K562 (cell line): ENCODE data around the gene CALD1. TPM values are rescaled to one million over a fixed set of nuclear protein-coding genes. Genes with fewer than 3 reads are reported as not detected.

ENCODE experiments used
- ATAC-seq: fragments of 200-7000 bp; cut with Tn5 transposase; 3 replicates; pipeline ENCODE4 v1.9.1; 2020; ENCODE audit warnings: moderate library complexity
- BruUV-seq: library from RNA; stranded (reverse); fragments of 400-500 nt; replicated peaks from 2 replicates; lab custom pipeline; 2021; lab: Mats Ljungman, UMichigan
- CTCF ChIA-PET: fragments of 300-600 bp; formaldehyde crosslinking; extraction: SDS; loops from one replicate; lab custom pipeline; 2021; ENCODE audit warnings: low intra/inter-chr PET ratio; lab: Yijun Ruan, JAX
- POLR2A ChIA-PET: fragments of 300-600, 350-650 bp; sonication (Branson Sonifier 250); formaldehyde crosslinking; extraction: SDS; loops from one replicate; lab custom pipeline; 2021; ENCODE audit warnings: antibody characterized with exemption, inconsistent platforms; lab: Yijun Ruan, JAX
- DNase-seq, 4 experiments: peaks; one replicate each; pipeline versions ENCODE4 v3.0.0 to v3.0.0-alpha.2; 2011 to 2018; ENCODE audit warnings: low spot score in 3 of 4, mixed read lengths in 3 of 4; ENCODE audit errors: extremely low read depth in 1 of 4
- FAIRE-seq: peaks from 2 replicates; lab custom pipeline; 2011; peaks lifted over from hg19 to GRCh38; lab: Jason Lieb, UNC
- H2AFZ ChIP-seq: 2 replicates; pipeline ENCODE4 v1.6.0; 2011; ENCODE audit warnings: low read depth, low read length, control low read depth, inconsistent platforms
- H3K27ac ChIP-seq: fragments of 200-600 bp; 3 replicates; pipeline ENCODE4 v1.8.0; 2011; ENCODE audit warnings: low read depth, mild to moderate bottlenecking, control low read depth, inconsistent platforms, low read length, moderate library complexity, mixed read lengths; ENCODE audit errors: extremely low read depth
- H3K27me3 ChIP-seq, 2 experiments: fragments of 300-600 bp in 1 of 2; 2 replicates in 1 of 2; 3 replicates in 1 of 2; pipeline versions ENCODE4 v1.6.0 to v1.8.0; 2011; ENCODE audit warnings: inconsistent platforms in 2 of 2, low read length in 2 of 2, mild to moderate bottlenecking in 1 of 2, mixed read lengths in 1 of 2, moderate library complexity in 1 of 2; ENCODE audit not compliant: control insufficient read depth in 2 of 2, insufficient read depth in 2 of 2
- H3K36me3 ChIP-seq: fragments of 300-600 bp; 3 replicates; pipeline ENCODE4 v1.8.0; 2011; ENCODE audit warnings: mild to moderate bottlenecking, low read length, inconsistent platforms; ENCODE audit not compliant: control insufficient read depth, insufficient read depth
- H3K4me1 ChIP-seq, 2 experiments: fragments of 200-600 bp in 1 of 2; replicated peaks in 1 of 2; 2 replicates in 1 of 2; 3 replicates in 1 of 2; pipeline versions ENCODE4 v1.5.1 to v1.8.0; 2011; ENCODE audit warnings: inconsistent platforms in 2 of 2, low read length in 2 of 2, mild to moderate bottlenecking in 1 of 2, mixed read lengths in 1 of 2, moderate library complexity in 1 of 2; ENCODE audit not compliant: control insufficient read depth in 2 of 2, insufficient read depth in 2 of 2
- H3K4me2 ChIP-seq: 2 replicates; pipeline ENCODE4 v1.6.1; 2011; ENCODE audit warnings: low read length, control low read depth, inconsistent platforms, mixed read lengths; ENCODE audit not compliant: insufficient read depth
- H3K4me3 ChIP-seq: fragments of 200-600 bp; sonication (generic), shearing (Covaris generic); 2 replicates; pipeline ENCODE4 v1.5.1; 2016; ENCODE audit warnings: control low read depth, inconsistent platforms
- H3K79me2 ChIP-seq: fragments of 200-600 bp; 3 replicates; pipeline ENCODE4 v1.8.0; 2011; ENCODE audit warnings: low read length, inconsistent platforms; ENCODE audit not compliant: control insufficient read depth, insufficient read depth
- H3K9ac ChIP-seq, 2 experiments: 2 replicates each; pipeline versions ENCODE4 v1.6.0 to v1.6.1; 2011; ENCODE audit warnings: low read depth in 2 of 2, low read length in 2 of 2, control low read depth in 1 of 2, inconsistent platforms in 1 of 2, mild to moderate bottlenecking in 1 of 2, mixed read lengths in 1 of 2; ENCODE audit not compliant: insufficient read depth in 1 of 2
- H3K9me1 ChIP-seq: one replicate; pipeline ENCODE4 v1.6.0; 2011; ENCODE audit warnings: inconsistent platforms, mild to moderate bottlenecking, low read length, moderate library complexity; ENCODE audit not compliant: control insufficient read depth, insufficient read depth
- H3K9me3 ChIP-seq: replicated peaks from 2 replicates; pipeline ENCODE4 v1.5.1; 2011; ENCODE audit warnings: low read depth, low read length, inconsistent platforms; ENCODE audit not compliant: control insufficient read depth, insufficient read depth
- H4K20me1 ChIP-seq: replicated peaks from 2 replicates; pipeline ENCODE4 v1.6.1; 2011; ENCODE audit warnings: low read length, inconsistent platforms, mixed read lengths; ENCODE audit not compliant: control insufficient read depth, insufficient read depth
- ATF3 ChIP-seq, 2 experiments: fragments of 450-650 bp in 1 of 2; sonication (generic) in 1 of 2; formaldehyde crosslinking in 1 of 2; IDR thresholded peaks in 1 of 2; conservative IDR thresholded peaks in 1 of 2; 2 replicates each; pipeline versions ENCODE4 v1.6.1 to v1.8.1; 2016 to 2023; ENCODE audit warnings: mild to moderate bottlenecking in 2 of 2, moderate library complexity in 2 of 2, inconsistent platforms in 1 of 2, missing genetic modification reagents in 1 of 2
- ATF6 ChIP-seq: sonication (generic); formaldehyde crosslinking; IDR thresholded peaks from 2 replicates; pipeline ENCODE4 v1.4.0; 2020; ENCODE audit warnings: mild to moderate bottlenecking, missing genetic modification reagents
- C11orf30 ChIP-seq: fragments of 450-650 bp; IDR thresholded peaks from 2 replicates; pipeline ENCODE4 v1.6.1; 2016; ENCODE audit warnings: low read depth, mild to moderate bottlenecking
- ETV1 ChIP-seq: fragments of 450-650 bp; conservative IDR thresholded peaks from 2 replicates; pipeline ENCODE4 v1.6.1; 2016; ENCODE audit warnings: missing genetic modification characterization, control low read depth, low read depth, missing compliant biosample characterization
- FOXJ2 ChIP-seq: fragments of 200-800 bp; sonication (Bioruptor generic); IDR thresholded peaks from 2 replicates; pipeline ENCODE4 v1.6.1; 2016; ENCODE audit warnings: missing genetic modification characterization, missing compliant biosample characterization
- HMGN3 ChIP-seq: IDR thresholded peaks from 2 replicates; pipeline ENCODE4 v1.6.1; 2011; ENCODE audit warnings: borderline replicate concordance, low read depth, mild to moderate bottlenecking, mixed read lengths, low read length; ENCODE audit not compliant: insufficient read length; ENCODE audit errors: extremely low read depth
- NFIC ChIP-seq: fragments of 450-650 bp; IDR thresholded peaks from 2 replicates; pipeline ENCODE4 v1.6.1; 2017; ENCODE audit warnings: mild to moderate bottlenecking, inconsistent platforms
- PHTF2 ChIP-seq: fragments of 250-450 bp; sonication (Bioruptor Pico); IDR thresholded peaks from 2 replicates; pipeline ENCODE4 v1.5.0; 2021; ENCODE audit warnings: mild to moderate bottlenecking
- SMAD1 ChIP-seq: fragments of 150-350 bp; IDR thresholded peaks from 2 replicates; pipeline ENCODE4 v1.6.1; 2014; ENCODE audit warnings: low read length, low read depth; ENCODE audit not compliant: partially characterized antibody
- TFE3 ChIP-seq: fragments of 450-650 bp; formaldehyde crosslinking; IDR thresholded peaks from 2 replicates; pipeline ENCODE4 v1.4.0; 2020; ENCODE audit warnings: mild to moderate bottlenecking, mixed read lengths
- ZFP91 ChIP-seq: sonication (generic); formaldehyde crosslinking; IDR thresholded peaks from 2 replicates; pipeline ENCODE4 v1.8.0; 2022; ENCODE audit warnings: mild to moderate bottlenecking, missing genetic modification reagents
- ZNF23 ChIP-seq: fragments of 250-450 bp; sonication (Bioruptor Pico); IDR thresholded peaks from 2 replicates; pipeline ENCODE4 v1.4.0; 2020; ENCODE audit warnings: mild to moderate bottlenecking
- WGBS: fragments of 100-300 bp; shearing (Covaris generic); methylation state at CpG from one replicate; pipeline ENCODE4 v1.1.6; 2016; ENCODE audit warnings: low coverage, mixed read lengths; ENCODE audit not compliant: insufficient coverage; ENCODE audit errors: missing lambda C conversion rate; 5-methylcytosine and 5-hydroxymethylcytosine counted together
- in situ Hi-C: fragments of 300-500 bp; cut with MboI; formaldehyde crosslinking; loops from 4 replicates; pipeline ENCODE4 v1.15.0; 2018; ENCODE audit warnings: inconsistent platforms, mixed read lengths
- intact Hi-C: fragments of 100-400 bp; cut with micrococcal nuclease; formaldehyde crosslinking; loops from 2 replicates; pipeline ENCODE4 v1.14.2; 2022
- polyA plus RNA-seq, 8 experiments: library from polyadenylated mRNA; depleted of rRNA in 4 of 8; stranded (reverse) in 5 of 8; unstranded in 3 of 8; fragments of >200 nt; fragmentation: Nextera tagmentation in 2 of 8; fragmentation: Illumina TruSeq in 1 of 8; extraction: Ambion mirVana in 2 of 8; extraction: Trizol in 1 of 8; gene quantifications; 2 replicates each; pipeline versions ENCODE4 v1.2.1 to v1.2.3, GENCODE V29; 2011 to 2014; ENCODE audit warnings: inconsistent platforms in 1 of 8, missing spikeins in 1 of 8
- total RNA-seq, 7 experiments: library from RNA; depleted of rRNA in 6 of 7; stranded (reverse); fragments of >200 nt in 6 of 7; fragmentation: Illumina TruSeq in 2 of 7; extraction: Trizol in 2 of 7; gene quantifications; 2 replicates each; pipeline versions ENCODE4 v1.2.1 to v1.2.3, GENCODE V29; 2011 to 2021; ENCODE audit warnings: low replicate concordance in 1 of 7

The CALD1 gene
- total and polyA plus RNA-seq, 9 of the 15 experiments (the other 6 are each of a cell fraction or from before 2014, with no cell fraction given): 0.40 TPM; not detected in 8

GRCh38 chr7:134931487-134931886 is 152.1 kb downstream of the CALD1 start:
- TF ChIP-seq C11orf30: no peak
- no peak for TF ChIP-seq HMGN3
- TF ChIP-seq ATF3 (IDR thresholded peaks at IDR 0.05): no peak
- TF ChIP-seq ATF3 (CRISPR knock-in tag; conservative IDR thresholded peaks at IDR 0.05): no peak
- peak; percentile 31; the same call in 1 of the 2 replicates for TF ChIP-seq ETV1
- no peak for TF ChIP-seq ATF6 (CRISPR knock-in tag)
- TF ChIP-seq PHTF2: no peak
- no peak for TF ChIP-seq ZFP91 (CRISPR knock-in tag)
- no peak for TF ChIP-seq ZNF23 (CRISPR knock-in tag)
- peak; percentile 57; the same call in 1 of the 2 replicates for TF ChIP-seq FOXJ2 (tag)
- 0 out of 2 replicates have a peak, but pooled peaks have one; percentile 6 for TF ChIP-seq NFIC
- peak; percentile 75 for TF ChIP-seq TFE3
- TF ChIP-seq SMAD1: no peak
- CTCF ChIA-PET: no interaction called here
- WGBS: 0% methylated on average over 1 of the region's 1 CpG
- no peak overlapping the region for H3K4me3 ChIP-seq
- POLR2A ChIA-PET: no interaction called here
- H3K9me3 ChIP-seq: no peaks in the 10 kb centered on the region
- H3K4me1 ChIP-seq: peaks cover 0 to 6% of the 10 kb centered on the region in 2 experiments; a peak in 2 of 5 replicates
- no TSS peak for BruUV-seq
- H3K4me2 ChIP-seq: no peak overlapping the region
- no peak overlapping the region for H2AFZ ChIP-seq
- FAIRE-seq (no peak), DNase-seq (no peak), ATAC-seq (no peak)
- H3K27me3 ChIP-seq: peaks cover 9 to 16% of the 10 kb centered on the region in 2 experiments
- no peaks in the 10 kb centered on the region for H3K9me1 ChIP-seq
- H3K36me3 ChIP-seq: no peaks in the 10 kb centered on the region
- H3K79me2 ChIP-seq: no peaks in the 10 kb centered on the region
- intact Hi-C loops (no loop called here), in situ Hi-C loops (no loop called here)
- no peak overlapping the region for H3K9ac ChIP-seq
- H4K20me1 ChIP-seq: no peaks in the 10 kb centered on the region
- H3K27ac ChIP-seq: no peak overlapping the region
